GM23338 (cell line): ENCODE data around the gene CCDC60. TPM values are rescaled to one million over a fixed set of nuclear protein-coding genes. Genes with fewer than 3 reads are reported as not detected.

Experiments used
- ATAC-seq: fragments of 200-7000 bp; cut with Tn5 transposase; 3 replicates; pipeline ENCODE4 v1.9.1; 2020
- DNase-seq: peaks from one replicate; pipeline ENCODE4 v3.0.0-alpha.2; 2015; ENCODE audit warnings: low spot score
- H2AFZ ChIP-seq: fragments of 200-600 bp; sonication (generic); 2 replicates; pipeline ENCODE4 v1.8.0; 2016; ENCODE audit warnings: antibody characterized with exemption, mild to moderate bottlenecking, moderate library complexity
- H3F3A ChIP-seq: fragments of 200-600 bp; sonication (generic); replicated peaks from 2 replicates; pipeline ENCODE4 v1.8.0; 2017; ENCODE audit warnings: antibody characterized with exemption, mixed run types, low read depth
- H3K27ac ChIP-seq: fragments of 200-600 bp; sonication (generic); 2 replicates; pipeline ENCODE4 v1.6.1; 2016; ENCODE audit warnings: low read depth
- H3K27me3 ChIP-seq: fragments of 200-600 bp; sonication (generic); 2 replicates; pipeline ENCODE4 v1.8.0; 2016; ENCODE audit warnings: mild to moderate bottlenecking, mixed run types, moderate library complexity; ENCODE audit not compliant: insufficient read depth
- H3K36me3 ChIP-seq: fragments of 200-600 bp; sonication (generic); 2 replicates; pipeline ENCODE4 v1.8.0; 2016; ENCODE audit warnings: mild to moderate bottlenecking; ENCODE audit not compliant: insufficient read depth
- H3K4me1 ChIP-seq: fragments of 200-600 bp; sonication (generic); 2 replicates; pipeline ENCODE4 v1.8.0; 2016; ENCODE audit warnings: mild to moderate bottlenecking, moderate library complexity; ENCODE audit not compliant: insufficient read depth
- H3K4me2 ChIP-seq: fragments of 200-600 bp; sonication (generic); 2 replicates; pipeline ENCODE4 v1.7.1; 2017; ENCODE audit warnings: mixed run types
- H3K4me3 ChIP-seq: fragments of 200-600 bp; sonication (generic); 2 replicates; pipeline ENCODE4 v1.6.1; 2016; ENCODE audit warnings: mixed run types
- H3K79me2 ChIP-seq: fragments of 200-600 bp; sonication (generic); replicated peaks from 2 replicates; pipeline ENCODE4 v1.8.0; 2017; ENCODE audit warnings: mild to moderate bottlenecking; ENCODE audit not compliant: insufficient read depth
- H3K9me2 ChIP-seq: fragments of 200-600 bp; sonication (generic); 2 replicates; pipeline ENCODE4 v1.8.0; 2017; ENCODE audit not compliant: insufficient read depth
- H4K20me1 ChIP-seq: fragments of 200-600 bp; sonication (generic); replicated peaks from 2 replicates; pipeline ENCODE4 v1.8.0; 2017; ENCODE audit warnings: mild to moderate bottlenecking; ENCODE audit not compliant: insufficient read depth
- H3K27ac Mint-ChIP-seq: 2 replicates; pipeline ENCODE4 v1.8.0; 2020; ENCODE audit warnings: inconsistent platforms, mild to moderate bottlenecking, moderate library complexity, mixed read lengths
- H3K27me3 Mint-ChIP-seq: 3 replicates; pipeline ENCODE4 v1.8.0; 2022; ENCODE audit warnings: low read depth, mild to moderate bottlenecking, moderate library complexity, mixed read lengths, inconsistent platforms; ENCODE audit not compliant: insufficient read depth, poor library complexity
- H3K36me3 Mint-ChIP-seq: 3 replicates; pipeline ENCODE4 v1.8.0; 2021; ENCODE audit warnings: low read depth, mild to moderate bottlenecking, inconsistent platforms, moderate library complexity, mixed read lengths
- H3K4me1 Mint-ChIP-seq: 3 replicates; pipeline ENCODE4 v1.8.0; 2020; ENCODE audit warnings: mild to moderate bottlenecking, inconsistent platforms, mixed read lengths
- H3K4me3 Mint-ChIP-seq: 3 replicates; pipeline ENCODE4 v1.8.0; 2021; ENCODE audit warnings: moderate library complexity, mild to moderate bottlenecking, inconsistent platforms, mixed read lengths
- H3K9me3 Mint-ChIP-seq: 3 replicates; pipeline ENCODE4 v1.8.0; 2020; ENCODE audit warnings: moderate library complexity, mild to moderate bottlenecking, inconsistent platforms, mixed read lengths
- CREB1 ChIP-seq: fragments of 250-450 bp; sonication (Bioruptor Pico); IDR thresholded peaks from 2 replicates; pipeline ENCODE4 v1.5.0; 2020; ENCODE audit warnings: low read depth, mild to moderate bottlenecking, moderate library complexity
- EZH2 ChIP-seq: fragments of 200-600 bp; sonication (generic); IDR thresholded peaks from one replicate; pipeline ENCODE4 v1.8.0; 2017; ENCODE audit warnings: antibody characterized with exemption, mild to moderate bottlenecking, low read depth; ENCODE audit not compliant: unreplicated experiment
- EZH2phosphoT487 ChIP-seq: fragments of 200-600 bp; sonication (generic); IDR thresholded peaks from one replicate; pipeline ENCODE4 v1.8.1; 2018; ENCODE audit warnings: antibody characterized with exemption; ENCODE audit not compliant: unreplicated experiment
- JUNB ChIP-seq: IDR thresholded peaks from one replicate; pipeline ENCODE4 v1.6.1; 2016; ENCODE audit warnings: antibody characterized with exemption; ENCODE audit not compliant: unreplicated experiment
- NANOG ChIP-seq: IDR thresholded peaks from 2 replicates; pipeline ENCODE4 v1.6.1; 2016; ENCODE audit warnings: antibody characterized with exemption, borderline replicate concordance
- POLR2AphosphoS5 ChIP-seq: IDR thresholded peaks from 2 replicates; pipeline ENCODE4 v1.6.1; 2016; ENCODE audit warnings: antibody characterized with exemption, low read depth
- STAT1 ChIP-seq: IDR thresholded peaks from one replicate; pipeline ENCODE4 v1.6.1; 2016; ENCODE audit warnings: antibody characterized with exemption; ENCODE audit not compliant: unreplicated experiment
- ZNF114 ChIP-seq: fragments of 250-450 bp; sonication (Bioruptor Pico); IDR thresholded peaks from 2 replicates; pipeline ENCODE4 v1.5.0; 2020; ENCODE audit warnings: mild to moderate bottlenecking, moderate library complexity
- ZNF331 ChIP-seq: fragments of 250-450 bp; sonication (Bioruptor Pico); IDR thresholded peaks from 2 replicates; pipeline ENCODE4 v1.5.0; 2020; ENCODE audit warnings: low read depth, mild to moderate bottlenecking, moderate library complexity
- polyA plus RNA-seq: library from polyadenylated mRNA; unstranded; fragments of >200 nt; fragmentation: Nextera tagmentation; extraction: Ambion mirVana; gene quantifications from 2 replicates; pipeline ENCODE4 v1.2.1, GENCODE V29; 2016
- total RNA-seq: library from RNA; depleted of rRNA; stranded (reverse); fragments of >200 nt; shearing (Covaris generic); gene quantifications from 2 replicates; pipeline ENCODE4 v1.2.3, GENCODE V29; 2014
- TF ChIP-seq, protein P1 (sequence below), 2 experiments: fragments of 200-600 bp in 1 of 2; sonication (generic) in 1 of 2; conservative IDR thresholded peaks; 2 replicates each; pipeline versions ENCODE4 v1.5.1 to v1.6.1; 2016 to 2017; ENCODE audit warnings: antibody characterized with exemption in 2 of 2, low read depth in 2 of 2, mild to moderate bottlenecking in 2 of 2, moderate library complexity in 1 of 2
- TF ChIP-seq, protein P2 (sequence below): IDR thresholded peaks from one replicate; pipeline ENCODE4 v1.6.1; 2018; ENCODE audit warnings: antibody characterized with exemption; ENCODE audit not compliant: unreplicated experiment

CCDC60 gene
- total and polyA plus RNA-seq, 2 experiments from 2014 or later = 0.53 TPM; not detected in 1

DNA sequence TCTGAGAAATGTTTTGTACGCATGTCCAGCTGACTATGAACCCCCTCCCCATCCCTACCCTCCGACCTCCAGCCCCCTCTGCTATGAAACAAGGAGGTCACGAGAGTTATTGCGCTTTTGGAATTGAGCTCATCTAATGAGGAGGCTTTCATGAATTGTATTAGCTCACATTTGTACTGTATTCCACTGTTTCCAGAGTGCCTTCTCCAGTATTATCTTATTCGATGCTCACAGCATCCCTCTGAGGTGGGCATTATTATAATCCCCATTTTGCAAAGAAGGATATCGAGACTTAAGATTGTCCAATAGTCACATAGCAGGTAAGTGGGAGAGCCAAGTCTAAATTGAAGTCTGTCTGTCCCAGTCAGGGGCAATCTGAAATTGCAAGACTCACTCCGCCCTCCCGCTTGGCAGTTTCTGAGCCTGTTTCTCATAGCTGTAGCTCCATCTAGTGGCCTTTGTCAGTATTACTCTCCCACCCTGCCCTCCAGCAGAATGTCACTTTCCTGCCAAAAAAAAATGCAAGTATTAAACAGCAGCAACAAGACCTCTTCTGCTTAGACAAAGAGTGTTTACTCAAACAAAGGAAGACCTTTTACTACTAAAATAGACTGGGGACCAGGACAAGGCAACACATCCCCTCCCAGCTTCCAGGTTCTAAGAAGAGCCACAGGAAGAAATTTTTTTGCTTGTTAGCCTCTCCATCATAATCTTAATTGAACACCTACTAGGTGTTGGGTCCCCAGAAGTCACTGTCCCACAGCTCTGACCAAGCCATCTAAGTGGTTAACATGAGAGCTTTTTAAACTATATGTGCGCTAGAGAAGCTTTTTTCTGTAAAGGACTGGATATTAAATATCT lies 210.5 kb downstream of the CCDC60 start:
- H4K20me1 ChIP-seq = no peaks in the 10 kb centered on the region
- H3K27me3 Mint-ChIP-seq = peaks cover 4% of the 10 kb centered on the region
- no peaks in the 10 kb centered on the region for H3K79me2 ChIP-seq
- H3K27me3 ChIP-seq = no peaks in the 10 kb centered on the region
- H3K27ac ChIP-seq = no peak overlapping the region
- no peak for TF ChIP-seq JUNB
- TF ChIP-seq, protein P1, sequence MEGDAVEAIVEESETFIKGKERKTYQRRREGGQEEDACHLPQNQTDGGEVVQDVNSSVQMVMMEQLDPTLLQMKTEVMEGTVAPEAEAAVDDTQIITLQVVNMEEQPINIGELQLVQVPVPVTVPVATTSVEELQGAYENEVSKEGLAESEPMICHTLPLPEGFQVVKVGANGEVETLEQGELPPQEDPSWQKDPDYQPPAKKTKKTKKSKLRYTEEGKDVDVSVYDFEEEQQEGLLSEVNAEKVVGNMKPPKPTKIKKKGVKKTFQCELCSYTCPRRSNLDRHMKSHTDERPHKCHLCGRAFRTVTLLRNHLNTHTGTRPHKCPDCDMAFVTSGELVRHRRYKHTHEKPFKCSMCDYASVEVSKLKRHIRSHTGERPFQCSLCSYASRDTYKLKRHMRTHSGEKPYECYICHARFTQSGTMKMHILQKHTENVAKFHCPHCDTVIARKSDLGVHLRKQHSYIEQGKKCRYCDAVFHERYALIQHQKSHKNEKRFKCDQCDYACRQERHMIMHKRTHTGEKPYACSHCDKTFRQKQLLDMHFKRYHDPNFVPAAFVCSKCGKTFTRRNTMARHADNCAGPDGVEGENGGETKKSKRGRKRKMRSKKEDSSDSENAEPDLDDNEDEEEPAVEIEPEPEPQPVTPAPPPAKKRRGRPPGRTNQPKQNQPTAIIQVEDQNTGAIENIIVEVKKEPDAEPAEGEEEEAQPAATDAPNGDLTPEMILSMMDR (conservative IDR thresholded peaks at IDR 0.05; ENCODE audit: low read depth in 2 of 2) = peak; percentile 81 to 90
- ATAC-seq (peak; percentile 88), DNase-seq (peak; percentile 87)
- no peaks in the 10 kb centered on the region for H3K9me3 Mint-ChIP-seq
- no peaks in the 10 kb centered on the region for H3F3A ChIP-seq
- H2AFZ ChIP-seq = no peak overlapping the region
- H3K36me3 ChIP-seq = no peaks in the 10 kb centered on the region
- no peaks in the 10 kb centered on the region for H3K9me2 ChIP-seq
- H3K27ac Mint-ChIP-seq = no peak overlapping the region
- no peaks in the 10 kb centered on the region; the same call in 1 of the 3 replicates for H3K4me1 Mint-ChIP-seq
- no peak overlapping the region for H3K4me2 ChIP-seq
- H3K36me3 Mint-ChIP-seq = no peaks in the 10 kb centered on the region; the same call in 2 of the 3 replicates
- no peak overlapping the region for H3K4me3 Mint-ChIP-seq
- no peaks in the 10 kb centered on the region; the same call in 1 of the 2 replicates for H3K4me1 ChIP-seq
- no peak overlapping the region for H3K4me3 ChIP-seq

DNA sequence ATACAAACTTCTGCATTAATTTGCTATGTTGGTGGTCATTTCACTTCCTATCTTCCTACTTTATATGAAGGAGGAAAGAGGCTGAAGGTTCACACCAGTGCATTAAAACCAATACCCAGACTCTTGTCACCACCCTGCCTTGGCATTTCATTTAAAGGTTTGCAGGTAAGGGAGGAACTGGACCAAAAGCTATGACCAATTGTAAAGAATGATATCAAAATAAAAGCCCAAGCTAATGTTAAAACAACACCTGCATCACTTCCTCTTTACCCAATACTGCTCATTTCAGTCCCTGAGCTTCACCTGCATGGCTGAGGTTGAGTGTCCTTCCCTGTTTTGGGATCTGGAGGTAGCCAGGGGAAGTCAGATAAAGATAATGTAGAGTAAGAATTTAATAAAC lies 211.8 kb downstream of the CCDC60 start:
- Histone ChIP-seq H2AFZ (no peak overlapping the region), H3K27ac (no peak overlapping the region), H3K27me3 (no peaks in the 10 kb centered on the region), H3K79me2 (no peaks in the 10 kb centered on the region), H3F3A (no peaks in the 10 kb centered on the region), H4K20me1 (no peaks in the 10 kb centered on the region), H3K9me2 (no peaks in the 10 kb centered on the region), H3K4me1 (no peaks in the 10 kb centered on the region; the same call in 1 of the 2 replicates), H3K4me2 (no peak overlapping the region), H3K36me3 (no peaks in the 10 kb centered on the region), H3K4me3 (no peak overlapping the region)
- DNase-seq = no peak
- no peak for ATAC-seq
- H3K4me1 Mint-ChIP-seq = peaks cover 4% of the 10 kb centered on the region; the same call in 2 of the 3 replicates
- H3K27me3 Mint-ChIP-seq = peaks cover 2% of the 10 kb centered on the region
- no peaks in the 10 kb centered on the region for H3K9me3 Mint-ChIP-seq
- H3K27ac Mint-ChIP-seq = no peak overlapping the region
- H3K4me3 Mint-ChIP-seq = no peak overlapping the region
- H3K36me3 Mint-ChIP-seq = no peaks in the 10 kb centered on the region; the same call in 2 of the 3 replicates
- no peak for TF ChIP-seq CREB1 (CRISPR knock-in tag)
- no peak for TF ChIP-seq JUNB
- no peak for TF ChIP-seq EZH2phosphoT487
- TF ChIP-seq NANOG = no peak
- no peak for TF ChIP-seq ZNF114 (CRISPR knock-in tag)
- TF ChIP-seq, protein P1 (conservative IDR thresholded peaks at IDR 0.05; ENCODE audit: low read depth in 2 of 2) = no peak
- TF ChIP-seq EZH2 = no peak
- TF ChIP-seq, protein P2, sequence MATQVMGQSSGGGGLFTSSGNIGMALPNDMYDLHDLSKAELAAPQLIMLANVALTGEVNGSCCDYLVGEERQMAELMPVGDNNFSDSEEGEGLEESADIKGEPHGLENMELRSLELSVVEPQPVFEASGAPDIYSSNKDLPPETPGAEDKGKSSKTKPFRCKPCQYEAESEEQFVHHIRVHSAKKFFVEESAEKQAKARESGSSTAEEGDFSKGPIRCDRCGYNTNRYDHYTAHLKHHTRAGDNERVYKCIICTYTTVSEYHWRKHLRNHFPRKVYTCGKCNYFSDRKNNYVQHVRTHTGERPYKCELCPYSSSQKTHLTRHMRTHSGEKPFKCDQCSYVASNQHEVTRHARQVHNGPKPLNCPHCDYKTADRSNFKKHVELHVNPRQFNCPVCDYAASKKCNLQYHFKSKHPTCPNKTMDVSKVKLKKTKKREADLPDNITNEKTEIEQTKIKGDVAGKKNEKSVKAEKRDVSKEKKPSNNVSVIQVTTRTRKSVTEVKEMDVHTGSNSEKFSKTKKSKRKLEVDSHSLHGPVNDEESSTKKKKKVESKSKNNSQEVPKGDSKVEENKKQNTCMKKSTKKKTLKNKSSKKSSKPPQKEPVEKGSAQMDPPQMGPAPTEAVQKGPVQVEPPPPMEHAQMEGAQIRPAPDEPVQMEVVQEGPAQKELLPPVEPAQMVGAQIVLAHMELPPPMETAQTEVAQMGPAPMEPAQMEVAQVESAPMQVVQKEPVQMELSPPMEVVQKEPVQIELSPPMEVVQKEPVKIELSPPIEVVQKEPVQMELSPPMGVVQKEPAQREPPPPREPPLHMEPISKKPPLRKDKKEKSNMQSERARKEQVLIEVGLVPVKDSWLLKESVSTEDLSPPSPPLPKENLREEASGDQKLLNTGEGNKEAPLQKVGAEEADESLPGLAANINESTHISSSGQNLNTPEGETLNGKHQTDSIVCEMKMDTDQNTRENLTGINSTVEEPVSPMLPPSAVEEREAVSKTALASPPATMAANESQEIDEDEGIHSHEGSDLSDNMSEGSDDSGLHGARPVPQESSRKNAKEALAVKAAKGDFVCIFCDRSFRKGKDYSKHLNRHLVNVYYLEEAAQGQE = no peak
- no peak for TF ChIP-seq ZNF331 (CRISPR knock-in tag)
- no peak for TF ChIP-seq STAT1
- no peak for TF ChIP-seq POLR2AphosphoS5
